Keratinocyte (primary cell): ENCODE measurements around the gene BACH1.

Source experiments
- CTCF ChIP-seq, 3 experiments: IDR thresholded peaks in 1 of 3; conservative IDR thresholded peaks in 1 of 3; optimal IDR thresholded peaks in 1 of 3; 2 replicates in 2 of 3; 3 replicates in 1 of 3; pipeline versions ENCODE3 to v1.5.1; 2011; ENCODE audit warnings: low read length in 3 of 3, mild to moderate bottlenecking in 3 of 3, moderate library complexity in 2 of 3, control low read depth in 1 of 3, inconsistent platforms in 1 of 3; ENCODE audit not compliant: insufficient read depth in 2 of 3; ENCODE audit errors: extremely low read depth in 1 of 3
- EZH2 ChIP-seq: IDR thresholded peaks from one replicate; pipeline ENCODE4 v1.6.1; 2012; ENCODE audit warnings: inconsistent platforms, mild to moderate bottlenecking, low read length, moderate library complexity

GRCh38 chr21:29305068-29305467 lies 6.3 kb downstream of the BACH1 start:
- no peak for TF ChIP-seq CTCF (optimal IDR thresholded peaks at IDR 0.05 in 1 of 3, IDR thresholded peaks at IDR 0.05 in 1 of 3, conservative IDR thresholded peaks at IDR 0.05 in 1 of 3; ENCODE audit: extremely low read depth in 1 of 3, insufficient read depth in 2 of 3, low read length in 3 of 3)
- no peak for TF ChIP-seq EZH2
